ENCODE results near the gene ERC2.

ERC2 gene

GRCh38 chr3:55907616-55908015, 560.7 kb downstream of the ERC2 start:
- no peaks in the 10 kb centered on the region for H3K4me1 Mint-ChIP-seq (ENCODE audit: low read depth)
- no peak overlapping the region for H3K27ac Mint-ChIP-seq
- no peak for DNase-seq
- no peaks in the 10 kb centered on the region for H3K9me3 Mint-ChIP-seq
- H3K27me3 Mint-ChIP-seq: no peaks in the 10 kb centered on the region
- no peaks in the 10 kb centered on the region for H3K36me3 Mint-ChIP-seq (ENCODE audit: low read depth)
- no peak overlapping the region for H3K4me3 Mint-ChIP-seq

- Mint-ChIP-seq H3K4me1 (ENCODE audit: low read depth) (no peaks in the 10 kb centered on the region), H3K9me3 (no peaks in the 10 kb centered on the region), H3K27me3 (no peaks in the 10 kb centered on the region), H3K27ac (no peak overlapping the region), H3K36me3 (ENCODE audit: low read depth) (no peaks in the 10 kb centered on the region), H3K4me3 (no peak overlapping the region)
- DNase-seq: no peak
These were observed 561.4 kb downstream of the ERC2 start for GRCh38 chr3:55906896-55907295.

- H3K9me3 Mint-ChIP-seq: no peaks in the 10 kb centered on the region
- H3K4me3 Mint-ChIP-seq: no peak overlapping the region
- no peak overlapping the region for H3K27ac Mint-ChIP-seq
- no peaks in the 10 kb centered on the region for H3K36me3 Mint-ChIP-seq (ENCODE audit: low read depth)
- H3K27me3 Mint-ChIP-seq: no peaks in the 10 kb centered on the region
- no peaks in the 10 kb centered on the region for H3K4me1 Mint-ChIP-seq (ENCODE audit: low read depth)
- DNase-seq: no peak
These were observed 563.6 kb downstream of the ERC2 start for GRCh38 chr3:55904716-55905115.

- DNase-seq: no peak
- no peaks in the 10 kb centered on the region for H3K27me3 Mint-ChIP-seq
- no peaks in the 10 kb centered on the region for H3K4me1 Mint-ChIP-seq (ENCODE audit: low read depth)
- no peaks in the 10 kb centered on the region for H3K36me3 Mint-ChIP-seq (ENCODE audit: low read depth)
- no peak overlapping the region for H3K27ac Mint-ChIP-seq
- no peaks in the 10 kb centered on the region for H3K9me3 Mint-ChIP-seq
- no peak overlapping the region for H3K4me3 Mint-ChIP-seq
These were observed 564.6 kb downstream of the ERC2 start for GRCh38 chr3:55903680-55904079.

- Mint-ChIP-seq H3K36me3 (ENCODE audit: low read depth) (no peaks in the 10 kb centered on the region), H3K27ac (no peak overlapping the region), H3K4me3 (no peak overlapping the region), H3K9me3 (no peaks in the 10 kb centered on the region), H3K27me3 (no peaks in the 10 kb centered on the region), H3K4me1 (ENCODE audit: low read depth) (no peaks in the 10 kb centered on the region)
- no peak for DNase-seq
These were observed 565.9 kb downstream of the ERC2 start for GRCh38 chr3:55902221-55902900.

GRCh38 chr3:55899887-55900286, 568.4 kb downstream of the ERC2 start:
- no peaks in the 10 kb centered on the region for H3K9me3 Mint-ChIP-seq
- no peaks in the 10 kb centered on the region for H3K36me3 Mint-ChIP-seq (ENCODE audit: low read depth)
- DNase-seq: no peak
- H3K4me1 Mint-ChIP-seq (ENCODE audit: low read depth): no peaks in the 10 kb centered on the region
- no peak overlapping the region for H3K27ac Mint-ChIP-seq
- no peaks in the 10 kb centered on the region for H3K27me3 Mint-ChIP-seq
- H3K4me3 Mint-ChIP-seq: no peak overlapping the region

GRCh38 chr3:55897573-55898224, 570.6 kb downstream of the ERC2 start:
- no peaks in the 10 kb centered on the region for H3K27me3 Mint-ChIP-seq
- no peaks in the 10 kb centered on the region for H3K9me3 Mint-ChIP-seq
- no peaks in the 10 kb centered on the region for H3K4me1 Mint-ChIP-seq (ENCODE audit: low read depth)
- DNase-seq: no peak
- no peak overlapping the region for H3K4me3 Mint-ChIP-seq
- H3K36me3 Mint-ChIP-seq (ENCODE audit: low read depth): no peaks in the 10 kb centered on the region
- no peak overlapping the region for H3K27ac Mint-ChIP-seq

GRCh38 chr3:55895897-55896566, 572.2 kb downstream of the ERC2 start:
- Mint-ChIP-seq H3K4me3 (no peak overlapping the region), H3K27me3 (no peaks in the 10 kb centered on the region), H3K27ac (no peak overlapping the region), H3K9me3 (no peaks in the 10 kb centered on the region), H3K4me1 (ENCODE audit: low read depth) (no peaks in the 10 kb centered on the region), H3K36me3 (ENCODE audit: low read depth) (no peaks in the 10 kb centered on the region)
- DNase-seq: no peak

- Mint-ChIP-seq H3K9me3 (no peaks in the 10 kb centered on the region), H3K4me3 (no peak overlapping the region), H3K27me3 (no peaks in the 10 kb centered on the region)
These were observed 573.7 kb downstream of the ERC2 start for GRCh38 chr3:55894605-55895004.

GRCh38 chr3:55893045-55893664, 575.1 kb downstream of the ERC2 start:
- H3K4me1 Mint-ChIP-seq (ENCODE audit: low read depth): no peaks in the 10 kb centered on the region
- H3K36me3 Mint-ChIP-seq (ENCODE audit: low read depth): no peaks in the 10 kb centered on the region
- no peak for DNase-seq

More at GRCh38 chr3:55894605-55895004, 573.7 kb downstream of the ERC2 start:
- Mint-ChIP-seq H3K4me1 (ENCODE audit: low read depth) (no peaks in the 10 kb centered on the region), H3K36me3 (ENCODE audit: low read depth) (no peaks in the 10 kb centered on the region), H3K27ac (no peak overlapping the region)
- DNase-seq: no peak

GRCh38 chr3:55891106-55891505, 577.2 kb downstream of the ERC2 start:
- Mint-ChIP-seq H3K4me3 (no peak overlapping the region), H3K4me1 (ENCODE audit: low read depth) (no peaks in the 10 kb centered on the region), H3K36me3 (ENCODE audit: low read depth) (no peaks in the 10 kb centered on the region), H3K9me3 (no peaks in the 10 kb centered on the region), H3K27me3 (no peaks in the 10 kb centered on the region), H3K27ac (no peak overlapping the region)
- no peak for DNase-seq

More at GRCh38 chr3:55893045-55893664, 575.1 kb downstream of the ERC2 start:
- H3K27ac Mint-ChIP-seq: no peak overlapping the region
- no peaks in the 10 kb centered on the region for H3K9me3 Mint-ChIP-seq
- H3K27me3 Mint-ChIP-seq: no peaks in the 10 kb centered on the region
- no peak overlapping the region for H3K4me3 Mint-ChIP-seq

GRCh38 chr3:55888282-55888885, 579.9 kb downstream of the ERC2 start:
- no peak overlapping the region for H3K4me3 Mint-ChIP-seq
- no peak overlapping the region for H3K27ac Mint-ChIP-seq
- no peaks in the 10 kb centered on the region for H3K4me1 Mint-ChIP-seq (ENCODE audit: low read depth)
- H3K36me3 Mint-ChIP-seq (ENCODE audit: low read depth): no peaks in the 10 kb centered on the region
- DNase-seq: no peak
- H3K27me3 Mint-ChIP-seq: no peaks in the 10 kb centered on the region
- no peaks in the 10 kb centered on the region for H3K9me3 Mint-ChIP-seq

- Mint-ChIP-seq H3K9me3 (no peaks in the 10 kb centered on the region), H3K27me3 (no peaks in the 10 kb centered on the region), H3K4me1 (ENCODE audit: low read depth) (no peaks in the 10 kb centered on the region), H3K36me3 (ENCODE audit: low read depth) (no peaks in the 10 kb centered on the region), H3K27ac (no peak overlapping the region), H3K4me3 (no peak overlapping the region)
- DNase-seq: no peak
These were observed 582.5 kb downstream of the ERC2 start for GRCh38 chr3:55885721-55886120.

GRCh38 chr3:55884491-55885285, 583.6 kb downstream of the ERC2 start:
- no peak for DNase-seq
- Mint-ChIP-seq H3K4me3 (no peak overlapping the region), H3K9me3 (no peaks in the 10 kb centered on the region), H3K4me1 (ENCODE audit: low read depth) (no peaks in the 10 kb centered on the region), H3K27ac (no peak overlapping the region), H3K27me3 (no peaks in the 10 kb centered on the region), H3K36me3 (ENCODE audit: low read depth) (no peaks in the 10 kb centered on the region)

Measured in activated T-cell treated with anti-CD3 and anti-CD28 coated beads, Interleukin-2, amount 50 U/mL, for 24 hours (primary cell).